ENCODE measurements around the gene TGFA. TPM values are rescaled to one million over a fixed set of nuclear protein-coding genes. Genes with fewer than 3 reads are reported as not detected.

TGFA gene
- total RNA-seq, 2 donors from 2014 or later: 1.9 to 3.8 TPM

DNA sequence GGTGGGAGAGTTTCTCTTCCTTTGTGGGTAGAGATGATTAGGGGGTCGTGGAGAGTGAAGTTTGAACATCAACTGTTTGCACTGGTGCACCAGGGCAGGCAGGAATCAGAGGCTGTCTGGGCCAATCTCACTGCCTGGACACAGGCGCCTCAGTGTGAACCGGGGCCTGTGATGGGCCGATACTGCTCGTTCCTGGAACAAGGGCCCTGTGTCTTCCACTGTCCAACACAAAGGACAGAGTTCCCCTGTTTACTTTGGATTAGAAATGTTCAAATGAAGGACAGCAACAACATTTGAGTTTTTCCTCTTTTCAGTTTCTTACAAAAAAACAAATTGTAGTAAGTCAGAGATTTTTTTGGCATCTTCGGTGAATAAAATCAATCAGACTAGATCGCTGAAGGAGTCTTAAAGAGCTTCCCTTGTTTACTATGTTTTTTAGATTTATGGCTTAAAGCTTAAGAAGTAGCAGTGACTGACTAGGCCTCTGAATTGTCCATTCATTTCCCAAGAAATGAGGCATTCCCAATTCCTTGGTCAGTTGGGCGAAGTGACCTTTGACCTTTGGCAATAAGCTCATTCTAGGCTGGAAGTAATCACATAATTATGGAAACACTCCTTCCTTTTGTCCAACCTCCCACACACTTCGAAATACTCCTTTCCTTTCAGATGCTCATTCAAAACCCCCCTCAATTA lies 11.6 kb upstream of the TGFA start:
- no peak for ATAC-seq
- Mint-ChIP-seq H3K4me3 (no peak overlapping the region), H3K27me3 (peaks cover 10% of the 10 kb centered on the region), H3K4me1 (no peaks in the 10 kb centered on the region), H3K36me3 (ENCODE audit: low read depth) (no peaks in the 10 kb centered on the region), H3K27ac (no peak overlapping the region)
- H3K9me3 ChIP-seq (ENCODE audit: control insufficient read depth, low read length, poor library complexity, severe bottlenecking): no peaks in the 10 kb centered on the region
- DNase-seq: no peak

DNA sequence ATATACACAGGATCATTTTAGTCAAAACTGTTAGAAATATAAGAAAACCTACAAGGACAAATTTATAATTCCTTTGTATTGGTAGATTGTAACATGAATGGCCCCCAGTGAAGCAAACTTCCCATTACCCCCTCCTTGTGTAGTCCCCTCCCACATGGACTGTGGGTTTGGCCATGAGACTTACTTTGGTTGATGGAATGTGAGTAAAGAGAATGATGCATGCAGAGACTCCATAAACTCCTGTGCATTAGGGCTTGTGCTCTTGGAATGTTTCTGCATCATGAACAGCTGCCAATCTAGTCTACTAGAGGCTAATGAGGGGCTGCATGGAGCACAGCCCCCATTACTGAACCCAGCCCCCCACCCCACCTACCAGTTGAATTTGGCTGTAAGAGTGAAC lies 8.3 kb upstream of the TGFA start:
- peaks cover 3% of the 10 kb centered on the region for H3K36me3 Mint-ChIP-seq (ENCODE audit: low read depth)
- H3K4me3 Mint-ChIP-seq: no peak overlapping the region
- H3K27ac Mint-ChIP-seq: no peak overlapping the region
- no peaks in the 10 kb centered on the region for H3K9me3 ChIP-seq (ENCODE audit: control insufficient read depth, low read length, poor library complexity, severe bottlenecking)
- no peak for ATAC-seq
- H3K27me3 Mint-ChIP-seq: peaks cover 18% of the 10 kb centered on the region
- peaks cover 3% of the 10 kb centered on the region for H3K4me1 Mint-ChIP-seq
- DNase-seq: no peak

DNA sequence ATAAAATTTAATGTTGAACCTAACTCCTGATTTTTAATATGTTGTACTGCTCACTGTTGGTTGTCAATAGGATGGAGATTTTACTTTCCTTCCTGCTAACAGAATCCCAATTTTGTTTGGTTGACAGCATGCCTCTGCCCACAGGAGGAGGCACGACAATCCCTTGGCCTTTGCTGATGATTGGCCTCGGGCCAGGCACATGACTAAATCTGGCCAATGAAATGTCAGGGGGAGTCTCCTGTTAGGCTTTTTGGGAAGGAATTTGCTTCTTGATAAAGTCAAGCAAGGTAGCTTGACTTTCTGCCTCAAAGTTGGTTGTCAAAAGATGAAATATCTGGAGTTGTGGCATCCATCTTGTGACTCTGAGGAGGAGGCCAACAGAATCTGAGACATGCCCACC lies 6.8 kb upstream of the TGFA start:
- H3K9me3 ChIP-seq (ENCODE audit: control insufficient read depth, low read length, poor library complexity, severe bottlenecking): no peaks in the 10 kb centered on the region
- H3K4me1 Mint-ChIP-seq: peaks cover 3% of the 10 kb centered on the region
- no peak for ATAC-seq
- no peak overlapping the region for H3K27ac Mint-ChIP-seq
- no peak overlapping the region for H3K4me3 Mint-ChIP-seq
- peaks cover 3% of the 10 kb centered on the region for H3K36me3 Mint-ChIP-seq (ENCODE audit: low read depth)
- H3K27me3 Mint-ChIP-seq: peaks cover 18% of the 10 kb centered on the region
- DNase-seq: no peak

DNA sequence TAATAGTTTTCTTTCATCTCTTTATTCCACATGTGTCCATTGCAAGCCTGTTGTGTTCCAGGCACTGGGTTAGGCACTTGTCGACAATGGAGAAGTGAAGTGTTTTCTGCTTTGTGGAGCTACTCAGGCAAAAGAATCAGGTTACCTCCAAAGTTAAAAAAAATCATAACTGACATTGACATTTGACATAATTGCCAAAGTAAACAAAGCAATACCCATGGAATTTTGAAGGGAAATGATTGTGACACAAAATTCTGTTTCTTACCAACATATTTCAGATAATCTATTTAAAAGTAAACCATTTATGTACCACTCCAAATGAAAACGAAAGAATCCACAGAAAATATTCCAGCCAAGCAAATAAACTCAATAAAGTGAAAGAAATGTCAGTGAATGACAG lies 6.4 kb upstream of the TGFA start:
- Mint-ChIP-seq H3K27me3 (peaks cover 18% of the 10 kb centered on the region), H3K4me1 (peaks cover 3% of the 10 kb centered on the region), H3K4me3 (no peak overlapping the region), H3K27ac (no peak overlapping the region), H3K36me3 (ENCODE audit: low read depth) (peaks cover 3% of the 10 kb centered on the region)
- no peaks in the 10 kb centered on the region for H3K9me3 ChIP-seq (ENCODE audit: control insufficient read depth, low read length, poor library complexity, severe bottlenecking)
- ATAC-seq (no peak), DNase-seq (no peak)

DNA sequence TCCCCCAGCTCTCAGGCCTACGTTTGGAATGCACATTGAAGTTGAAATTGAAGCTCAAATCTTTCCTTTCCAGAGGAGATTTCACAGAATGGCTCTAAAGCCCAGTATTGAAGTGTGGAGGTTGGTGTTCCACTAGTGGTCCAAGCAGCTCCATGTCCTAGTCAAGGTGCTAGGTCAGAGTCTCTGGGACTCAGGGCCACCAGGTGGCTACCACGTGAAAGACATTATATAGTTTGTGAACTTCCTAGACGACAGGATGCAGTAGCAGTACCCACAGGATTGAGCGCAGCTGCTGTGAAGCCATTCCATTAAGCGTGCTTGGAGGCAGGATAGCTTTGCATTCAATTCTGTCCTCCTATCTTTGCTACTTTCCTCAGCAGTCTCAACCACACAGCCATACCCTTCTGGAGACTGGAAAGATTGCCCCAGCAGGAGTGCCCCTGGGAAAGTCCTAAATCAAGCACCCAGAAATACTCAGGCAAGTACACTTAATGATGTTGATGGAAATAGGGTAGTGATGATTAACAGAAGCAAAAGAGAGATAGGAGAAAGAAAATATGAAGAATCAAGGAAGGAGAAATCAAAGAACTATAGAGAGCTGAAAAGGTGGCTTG lies 4.7 kb upstream of the TGFA start:
- Mint-ChIP-seq H3K27me3 (peaks cover 18% of the 10 kb centered on the region), H3K36me3 (ENCODE audit: low read depth) (peaks cover 3% of the 10 kb centered on the region), H3K27ac (no peak overlapping the region), H3K4me3 (no peak overlapping the region), H3K4me1 (peaks cover 6% of the 10 kb centered on the region)
- DNase-seq (no peak), ATAC-seq (no peak)
- no peaks in the 10 kb centered on the region for H3K9me3 ChIP-seq (ENCODE audit: control insufficient read depth, low read length, poor library complexity, severe bottlenecking)

- no peak overlapping the region for H3K4me3 Mint-ChIP-seq
- H3K36me3 Mint-ChIP-seq (ENCODE audit: low read depth): peaks cover 3% of the 10 kb centered on the region
- ATAC-seq (no peak), DNase-seq (no peak)
- H3K27me3 Mint-ChIP-seq: peaks cover 18% of the 10 kb centered on the region
- H3K9me3 ChIP-seq (ENCODE audit: control insufficient read depth, low read length, poor library complexity, severe bottlenecking): no peaks in the 10 kb centered on the region
- no peak overlapping the region for H3K27ac Mint-ChIP-seq
- peaks cover 16% of the 10 kb centered on the region for H3K4me1 Mint-ChIP-seq
These were observed 3.7 kb upstream of the TGFA start for GRCh38 chr2:70557171-70557838.

GRCh38 chr2:70556608-70557007 lies 3.0 kb upstream of the TGFA start:
- H3K27ac Mint-ChIP-seq: no peak overlapping the region
- peaks cover 18% of the 10 kb centered on the region for H3K27me3 Mint-ChIP-seq
- ATAC-seq (no peak), DNase-seq (no peak)
- no peaks in the 10 kb centered on the region for H3K9me3 ChIP-seq (ENCODE audit: control insufficient read depth, low read length, poor library complexity, severe bottlenecking)
- peaks cover 3% of the 10 kb centered on the region for H3K36me3 Mint-ChIP-seq (ENCODE audit: low read depth)
- H3K4me1 Mint-ChIP-seq: peaks cover 22% of the 10 kb centered on the region
- H3K4me3 Mint-ChIP-seq: no peak overlapping the region

DNA sequence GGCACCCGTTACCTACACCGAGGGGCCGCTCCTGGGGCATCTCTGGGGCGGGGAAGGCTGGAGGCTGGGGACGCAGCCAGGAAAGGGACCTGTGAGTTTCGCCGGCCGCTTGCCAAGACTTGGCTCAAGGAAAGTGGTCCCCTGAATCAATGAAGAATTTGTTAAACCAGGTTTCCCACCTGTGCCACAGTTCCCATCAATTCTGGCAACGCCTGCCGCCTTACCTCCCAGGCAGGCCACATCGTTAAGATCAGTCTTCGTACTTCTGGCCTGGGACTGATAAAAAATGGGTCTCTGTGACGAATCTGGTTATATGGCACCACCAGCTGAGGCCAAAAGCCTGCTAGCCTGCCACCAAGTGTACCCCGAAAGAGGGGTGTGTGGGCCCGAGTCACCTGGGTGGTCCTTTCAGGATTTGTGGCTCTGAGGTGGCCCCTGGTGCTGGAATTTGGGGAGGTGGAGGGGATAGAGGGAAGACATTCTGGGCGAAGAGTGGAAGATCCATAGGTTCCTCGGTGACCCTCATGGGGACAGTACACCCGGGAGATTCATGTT lies 789 bp upstream of the TGFA start:
- Mint-ChIP-seq H3K4me1 (peaks cover 22% of the 10 kb centered on the region), H3K4me3 (peak overlapping the region; percentile 82), H3K27ac (peak overlapping the region; percentile 51), H3K27me3 (peaks cover 14% of the 10 kb centered on the region), H3K36me3 (ENCODE audit: low read depth) (peaks cover 3% of the 10 kb centered on the region)
- ATAC-seq (no peak), DNase-seq (no peak)
- H3K9me3 ChIP-seq (ENCODE audit: control insufficient read depth, low read length, poor library complexity, severe bottlenecking): no peaks in the 10 kb centered on the region

DNA sequence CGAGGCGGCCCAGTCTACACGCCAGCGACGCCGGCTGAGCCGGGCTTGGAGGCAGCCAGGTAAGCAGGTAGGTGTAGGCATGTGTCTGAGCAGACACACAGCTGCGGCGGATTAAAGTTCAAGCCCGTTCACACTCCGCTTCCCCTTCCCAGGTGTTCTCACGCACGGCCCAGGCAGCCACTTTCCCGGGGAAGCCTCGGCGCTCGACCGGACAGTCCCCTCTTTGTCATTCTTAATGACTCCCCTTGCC lies 367 bp downstream of the TGFA start:
- Mint-ChIP-seq H3K4me1 (peaks cover 20% of the 10 kb centered on the region), H3K27ac (peak overlapping the region; percentile 86), H3K36me3 (ENCODE audit: low read depth) (no peaks in the 10 kb centered on the region), H3K27me3 (peaks cover 6% of the 10 kb centered on the region), H3K4me3 (peak overlapping the region; percentile 92)
- DNase-seq: peak in 1 of 3 donors; percentile 12
- no peaks in the 10 kb centered on the region for H3K9me3 ChIP-seq (ENCODE audit: control insufficient read depth, low read length, poor library complexity, severe bottlenecking)
- ATAC-seq: peak; percentile 55

DNA sequence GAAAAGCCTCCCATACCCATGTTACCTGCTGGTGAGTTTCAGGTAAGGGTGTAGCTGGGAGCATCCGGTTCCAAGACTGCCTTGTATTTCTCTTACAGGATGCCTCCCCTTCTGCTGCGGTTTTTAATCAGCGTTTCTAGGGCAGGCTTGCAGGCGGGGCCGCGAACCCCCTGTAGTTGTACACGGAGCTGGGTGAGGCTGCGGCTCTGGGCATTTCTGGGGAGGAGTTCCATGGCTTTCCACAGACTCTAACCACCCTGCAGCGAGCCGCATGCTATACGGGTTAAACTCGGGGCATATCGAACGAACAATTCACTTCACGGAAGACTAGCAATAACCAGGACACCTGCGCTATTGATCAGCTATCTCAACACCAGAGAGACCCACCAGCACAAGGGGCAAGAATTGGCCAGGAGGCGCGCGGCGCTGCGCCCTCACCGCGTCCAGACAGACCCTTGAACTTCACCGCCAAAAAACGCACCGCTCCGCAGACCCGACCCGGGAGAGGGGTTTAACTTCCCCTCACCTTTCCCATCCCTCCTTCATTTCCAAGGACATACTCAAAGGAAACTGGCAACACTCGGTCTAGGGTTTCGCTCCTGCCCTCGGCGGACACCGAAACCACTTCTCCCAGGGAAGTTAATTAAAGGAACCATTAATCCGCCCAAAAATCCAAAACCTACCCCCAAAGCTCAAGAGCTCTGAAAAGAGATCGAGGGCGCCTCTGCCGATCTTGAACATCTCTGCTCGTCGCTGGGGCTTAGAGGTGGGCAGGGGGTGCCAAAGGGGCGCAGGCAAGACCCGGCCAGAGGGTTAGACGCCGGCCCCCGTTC lies 909 bp downstream of the TGFA start:
- Mint-ChIP-seq H3K27ac (peak overlapping the region; percentile 86), H3K4me1 (peaks cover 20% of the 10 kb centered on the region), H3K4me3 (peak overlapping the region; percentile 92), H3K36me3 (ENCODE audit: low read depth) (no peaks in the 10 kb centered on the region), H3K27me3 (peaks cover 4% of the 10 kb centered on the region)
- DNase-seq (no peak), ATAC-seq (peak; percentile 11)
- H3K9me3 ChIP-seq (ENCODE audit: control insufficient read depth, low read length, poor library complexity, severe bottlenecking): no peaks in the 10 kb centered on the region

GRCh38 chr2:70551167-70551566 lies 2.5 kb downstream of the TGFA start:
- ATAC-seq (no peak), DNase-seq (no peak)
- H3K9me3 ChIP-seq (ENCODE audit: control insufficient read depth, low read length, poor library complexity, severe bottlenecking): no peaks in the 10 kb centered on the region
- no peaks in the 10 kb centered on the region for H3K27me3 Mint-ChIP-seq
- no peak overlapping the region for H3K4me3 Mint-ChIP-seq
- no peak overlapping the region for H3K27ac Mint-ChIP-seq
- H3K36me3 Mint-ChIP-seq (ENCODE audit: low read depth): no peaks in the 10 kb centered on the region
- H3K4me1 Mint-ChIP-seq: peaks cover 20% of the 10 kb centered on the region

DNA sequence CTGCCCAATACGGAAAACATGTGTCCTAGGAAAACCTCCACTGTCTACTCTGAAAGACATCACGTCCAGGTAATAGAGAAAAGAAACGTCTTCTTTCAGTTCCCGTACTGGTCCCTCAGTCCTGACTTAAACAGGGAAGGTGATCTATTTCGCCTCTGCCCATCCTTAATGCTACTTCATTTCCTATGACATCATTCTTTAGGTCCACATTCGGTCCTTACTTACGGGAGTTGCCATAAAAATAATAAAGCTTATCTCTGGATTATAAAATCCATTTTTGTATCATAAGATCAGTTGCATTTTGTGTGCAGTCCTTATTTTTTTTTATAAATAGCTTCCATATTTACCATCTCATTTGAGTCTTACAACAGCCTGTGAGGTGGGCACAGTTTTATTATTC lies 3.7 kb downstream of the TGFA start:
- no peak for ATAC-seq
- no peaks in the 10 kb centered on the region for H3K9me3 ChIP-seq (ENCODE audit: control insufficient read depth, low read length, poor library complexity, severe bottlenecking)
- no peaks in the 10 kb centered on the region for H3K27me3 Mint-ChIP-seq
- H3K36me3 Mint-ChIP-seq (ENCODE audit: low read depth): no peaks in the 10 kb centered on the region
- H3K4me1 Mint-ChIP-seq: peaks cover 22% of the 10 kb centered on the region
- no peak overlapping the region for H3K4me3 Mint-ChIP-seq
- DNase-seq: no peak
- no peak overlapping the region for H3K27ac Mint-ChIP-seq

DNA sequence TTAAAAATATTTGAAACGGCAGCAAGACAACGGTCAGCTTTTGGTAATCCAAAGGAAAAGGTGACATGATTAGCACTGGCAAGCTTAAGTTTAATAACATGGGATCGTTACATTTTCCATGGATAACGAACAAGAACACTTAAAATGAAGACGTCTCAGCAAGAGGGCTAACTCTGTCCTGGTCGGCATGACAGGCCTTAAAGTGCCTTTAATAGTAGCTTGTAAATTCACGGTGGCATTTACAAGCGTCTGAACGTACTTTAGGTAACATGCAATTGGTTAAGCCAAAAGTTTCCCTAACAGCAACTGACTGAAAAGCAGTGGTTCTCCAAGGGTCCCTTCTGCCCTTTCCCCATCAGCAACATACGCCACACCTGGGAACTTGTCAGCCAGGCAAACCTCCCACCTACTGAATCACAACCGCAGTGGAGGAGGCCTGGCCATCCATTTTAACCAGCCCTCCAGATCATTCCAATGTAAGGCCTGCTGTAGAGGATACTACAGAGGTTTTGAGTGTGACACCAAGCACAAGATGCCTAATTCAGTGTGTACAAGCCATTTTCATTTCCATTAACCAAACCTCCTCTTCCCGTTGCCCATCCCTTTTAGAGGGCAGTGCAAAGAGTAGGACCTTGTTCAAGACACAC lies 4.4 kb downstream of the TGFA start:
- ATAC-seq (no peak), DNase-seq (no peak)
- no peaks in the 10 kb centered on the region for H3K36me3 Mint-ChIP-seq (ENCODE audit: low read depth)
- peaks cover 23% of the 10 kb centered on the region for H3K4me1 Mint-ChIP-seq
- no peaks in the 10 kb centered on the region for H3K9me3 ChIP-seq (ENCODE audit: control insufficient read depth, low read length, poor library complexity, severe bottlenecking)
- no peak overlapping the region for H3K4me3 Mint-ChIP-seq
- H3K27me3 Mint-ChIP-seq: no peaks in the 10 kb centered on the region
- H3K27ac Mint-ChIP-seq: no peak overlapping the region

Data from T-helper 17 cell (primary cell).